ENCODE data around the gene PHLDB3.

- TF ChIP-seq CTCF (IDR thresholded peaks at IDR 0.05; ENCODE audit: insufficient read depth, low read length, poor library complexity, severe bottlenecking) (no peak), EZH2phosphoT487 (conservative IDR thresholded peaks at IDR 0.05; ENCODE audit: low read length) (no peak)
Observed at GRCh38 chr19:43439032-43439708, 65.4 kb downstream of the PHLDB3 start.
